Choroid plexus epithelial cell (primary cell): ENCODE measurements around the gene FREY1.

Experiments used
- DNase-seq: peaks from one replicate; pipeline ENCODE4 v3.0.0-alpha.2; 2010; ENCODE audit warnings: low read depth
- H3K4me3 ChIP-seq: 2 replicates; pipeline ENCODE4 v1.5.1; 2011; ENCODE audit warnings: low read depth, mild to moderate bottlenecking, control low read depth, low read length, moderate library complexity
- CTCF ChIP-seq: conservative IDR thresholded peaks from 2 replicates; pipeline ENCODE4 v1.5.1; 2011; ENCODE audit warnings: low read depth, mild to moderate bottlenecking, control low read depth, inconsistent platforms, low read length, moderate library complexity

Gene FREY1

GRCh38 chr11:45864041-45864440, 43.0 kb downstream of the FREY1 start:
- TF ChIP-seq CTCF: no peak
- no peak overlapping the region for H3K4me3 ChIP-seq
- no peak for DNase-seq

DNA sequence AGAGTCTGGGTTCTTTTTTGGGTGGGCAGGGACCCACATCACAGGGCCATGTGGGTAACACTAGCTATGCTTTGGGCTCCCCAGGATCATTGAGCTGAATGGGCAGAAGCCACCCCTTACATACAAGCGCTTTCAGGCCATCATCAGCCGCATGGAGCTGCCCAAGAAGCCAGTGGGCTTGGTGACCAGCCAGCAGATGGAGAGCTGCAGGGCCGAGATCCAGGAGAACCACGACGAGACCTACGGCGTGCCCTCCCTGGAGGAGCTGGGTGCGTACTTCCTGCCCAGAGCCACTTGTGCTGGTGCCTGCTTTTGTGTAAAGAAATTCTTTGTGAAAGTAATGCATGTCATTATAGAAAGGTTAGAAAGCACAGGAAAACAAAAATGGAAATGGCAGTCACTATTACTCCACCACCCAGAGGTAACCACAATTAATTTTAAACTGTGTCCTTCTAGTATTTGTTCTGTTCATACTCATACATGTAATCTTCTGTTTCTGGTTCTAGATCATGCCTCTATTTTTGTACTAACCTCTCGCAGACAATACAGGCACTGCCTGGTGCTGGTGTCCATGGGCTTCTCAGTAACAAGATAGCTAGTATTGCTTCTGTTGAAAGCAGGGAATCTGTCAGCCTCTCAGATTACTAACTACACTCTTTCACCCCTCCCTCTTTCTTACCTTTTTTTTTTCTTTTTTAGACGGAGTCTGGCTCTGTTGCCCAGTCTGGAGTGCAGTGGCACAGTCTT, 46.1 kb downstream of the FREY1 start:
- no peak for DNase-seq
- H3K4me3 ChIP-seq: no peak overlapping the region
- no peak for TF ChIP-seq CTCF

GRCh38 chr11:45860348-45860747, 46.7 kb downstream of the FREY1 start:
- TF ChIP-seq CTCF: no peak
- DNase-seq: no peak
- H3K4me3 ChIP-seq: no peak overlapping the region

- no peak overlapping the region for H3K4me3 ChIP-seq
- DNase-seq: peak; percentile 98
- no peak for TF ChIP-seq CTCF
These were observed 47.4 kb downstream of the FREY1 start for GRCh38 chr11:45859661-45860140.

GRCh38 chr11:45858751-45859398, 48.2 kb downstream of the FREY1 start:
- no peak for DNase-seq
- TF ChIP-seq CTCF: no peak

GRCh38 chr11:45857961-45858474, 49.1 kb downstream of the FREY1 start:
- no peak overlapping the region for H3K4me3 ChIP-seq
- peak; percentile 96 for DNase-seq
- no peak for TF ChIP-seq CTCF

More at GRCh38 chr11:45858751-45859398, 48.2 kb downstream of the FREY1 start:
- H3K4me3 ChIP-seq: no peak overlapping the region
